Endothelial cell of umbilical vein (primary cell): Measurements from ENCODE around the gene BMPER. TPM values are rescaled to one million over a fixed set of nuclear protein-coding genes. Genes with fewer than 3 reads are reported as not detected.

Source experiments
- BruUV-seq: library from RNA; stranded (reverse); fragments of 400-500 nt; replicated peaks from 2 replicates; lab custom pipeline; 2021; lab: Mats Ljungman, UMichigan
- CTCF ChIA-PET: fragments of 300-600, 350-600 bp; sonication (Branson Sonifier 250); formaldehyde crosslinking; loops from one replicate; lab custom pipeline; 2021; ENCODE audit warnings: antibody characterized with exemption, inconsistent platforms; lab: Charles Lee
- POLR2A ChIA-PET: fragments of 300-600, 350-600 bp; sonication (Branson Sonifier 250); formaldehyde crosslinking; loops from one replicate; lab custom pipeline; 2021; ENCODE audit warnings: antibody characterized with exemption, inconsistent platforms; lab: Charles Lee
- DNase-seq: peaks from one replicate; pipeline ENCODE4 v3.0.0-alpha.2; 2011; ENCODE audit warnings: low read depth, low spot score
- FAIRE-seq: peaks from 2 replicates; lab custom pipeline; 2011; peaks lifted over from hg19 to GRCh38; lab: Jason Lieb, UNC
- H2AFZ ChIP-seq: 2 replicates; pipeline ENCODE4 v1.6.0; 2012; ENCODE audit warnings: low read depth, low read length, control low read depth, inconsistent platforms
- H3K27ac ChIP-seq: 2 replicates; pipeline ENCODE4 v1.5.1; 2011; ENCODE audit warnings: low read depth, mild to moderate bottlenecking, control low read depth, low read length, moderate library complexity; ENCODE audit not compliant: insufficient read depth
- H3K27me3 ChIP-seq, 2 experiments: 2 replicates each; pipeline versions ENCODE4 v1.6.0 to v1.6.1; 2011; ENCODE audit warnings: low read length in 2 of 2, mixed read lengths in 1 of 2; ENCODE audit not compliant: control insufficient read depth in 2 of 2, insufficient read depth in 2 of 2
- H3K36me3 ChIP-seq, 2 experiments: 2 replicates in 1 of 2; 3 replicates in 1 of 2; pipeline ENCODE4 v1.5.1; 2011; ENCODE audit warnings: low read length in 2 of 2, mild to moderate bottlenecking in 1 of 2, moderate library complexity in 1 of 2; ENCODE audit not compliant: control insufficient read depth in 2 of 2, insufficient read depth in 2 of 2; ENCODE audit errors: extremely low read depth in 1 of 2
- H3K4me1 ChIP-seq: 3 replicates; pipeline ENCODE4 v1.5.1; 2011; ENCODE audit warnings: mild to moderate bottlenecking, low read length; ENCODE audit not compliant: control insufficient read depth, insufficient read depth; ENCODE audit errors: extremely low read depth
- H3K4me2 ChIP-seq: 2 replicates; pipeline ENCODE4 v1.6.1; 2011; ENCODE audit warnings: low read length, control low read depth, mixed read lengths; ENCODE audit not compliant: insufficient read depth
- H3K4me3 ChIP-seq, 3 experiments: fragments of 200-600 bp in 1 of 3; sonication (generic), shearing (Covaris generic) in 1 of 3; replicated peaks in 1 of 3; 2 replicates each; pipeline ENCODE4 v1.5.1; 2011 to 2016; ENCODE audit warnings: control low read depth in 3 of 3, low read length in 3 of 3, mild to moderate bottlenecking in 2 of 3, inconsistent platforms in 1 of 3, low read depth in 1 of 3, moderate library complexity in 1 of 3; ENCODE audit not compliant: insufficient read depth in 1 of 3
- H3K79me2 ChIP-seq: 2 replicates; pipeline ENCODE4 v1.6.0; 2012; ENCODE audit warnings: low read length, inconsistent platforms; ENCODE audit not compliant: control insufficient read depth, insufficient read depth
- H3K9ac ChIP-seq: replicated peaks from 2 replicates; pipeline ENCODE3; 2011; ENCODE audit warnings: low read length, control low read depth; ENCODE audit not compliant: insufficient read depth; ENCODE audit errors: extremely low read depth
- H3K9me1 ChIP-seq: replicated peaks from 3 replicates; pipeline ENCODE4 v1.6.0; 2011; ENCODE audit warnings: mild to moderate bottlenecking, low read length; ENCODE audit not compliant: control insufficient read depth, insufficient read depth; ENCODE audit errors: extremely low read depth
- H3K9me3 ChIP-seq: replicated peaks from 2 replicates; pipeline ENCODE4 v1.5.1; 2012; ENCODE audit warnings: low read length, inconsistent platforms; ENCODE audit not compliant: control insufficient read depth, insufficient read depth
- H4K20me1 ChIP-seq: replicated peaks from 2 replicates; pipeline ENCODE3; 2011; ENCODE audit warnings: mild to moderate bottlenecking, low read length; ENCODE audit not compliant: control insufficient read depth, insufficient read depth; ENCODE audit errors: extremely low read depth
- EZH2 ChIP-seq: IDR thresholded peaks from 2 replicates; pipeline ENCODE4 v1.6.1; 2012; ENCODE audit warnings: borderline replicate concordance, low read depth, mild to moderate bottlenecking, moderate library complexity, low read length, inconsistent platforms; ENCODE audit not compliant: severe bottlenecking
- FOS ChIP-seq: IDR thresholded peaks from 2 replicates; pipeline ENCODE4 v1.6.1; 2011; ENCODE audit warnings: mild to moderate bottlenecking, low read length, moderate library complexity, borderline replicate concordance; ENCODE audit not compliant: insufficient read depth
- GATA2 ChIP-seq: IDR thresholded peaks from 2 replicates; pipeline ENCODE4 v1.7.0; 2011; ENCODE audit warnings: low read depth, mild to moderate bottlenecking, moderate library complexity, mixed read lengths, low read length; ENCODE audit not compliant: insufficient read length, insufficient read depth
- JUN ChIP-seq: IDR thresholded peaks from 2 replicates; pipeline ENCODE4 v1.6.1; 2011; ENCODE audit warnings: borderline replicate concordance, low read depth; ENCODE audit not compliant: insufficient read length, insufficient read depth
- MYC ChIP-seq: IDR thresholded peaks from one replicate; pipeline ENCODE4 v1.6.1; 2011; ENCODE audit warnings: mild to moderate bottlenecking, low read depth, low read length
- POLR2A ChIP-seq: IDR thresholded peaks from 2 replicates; pipeline ENCODE4 v1.6.1; 2012; ENCODE audit warnings: low read depth, mild to moderate bottlenecking, control low read depth, low read length
- POLR2AphosphoS5 ChIP-seq: IDR thresholded peaks from 2 replicates; pipeline ENCODE4 v1.6.1; 2012; ENCODE audit warnings: low read depth, mild to moderate bottlenecking, control low read depth, low read length, moderate library complexity; ENCODE audit not compliant: insufficient read depth
- dilution Hi-C: fragments of 300-500 bp; cut with MboI; formaldehyde crosslinking; loops from one replicate; pipeline ENCODE4 v1.15.0; 2019; ENCODE audit warnings: low sequenced_read_pairs; ENCODE audit not compliant: extremely low pct_ligation_motif_present
- intact Hi-C: fragments of 100-400 bp; cut with micrococcal nuclease; formaldehyde crosslinking; loops from one replicate; pipeline ENCODE4 v1.10.0; 2022
- polyA plus RNA-seq, 4 experiments: library from polyadenylated mRNA; depleted of rRNA in 3 of 4; stranded (reverse) in 3 of 4; unstranded in 1 of 4; fragments of >200 nt; gene quantifications; 2 replicates each; pipeline versions ENCODE4 v1.2.1 to v1.2.3, GENCODE V29; 2011 to 2012; ENCODE audit warnings: missing spikeins in 1 of 4
- total RNA-seq: library from RNA; stranded (reverse); gene quantifications from 2 replicates; pipeline ENCODE4 v1.2.3, GENCODE V29; 2021
- TF ChIP-seq, protein P1 (sequence below): IDR thresholded peaks from 2 replicates; pipeline ENCODE4 v1.6.1; 2011; ENCODE audit not compliant: insufficient read depth, insufficient read length
- TF ChIP-seq, protein P2 (sequence below), 2 donors: IDR thresholded peaks; 1 replicate in 1 of 2; 2 replicates in 1 of 2; pipeline ENCODE4 v1.5.1; 2011; ENCODE audit warnings: low read length in 2 of 2, mild to moderate bottlenecking in 2 of 2, moderate library complexity in 2 of 2, control low read depth in 1 of 2, inconsistent platforms in 1 of 2, low read depth in 1 of 2; ENCODE audit not compliant: insufficient read depth in 1 of 2; ENCODE audit errors: extremely low read depth in 1 of 2

The BMPER gene
- total and polyA plus RNA-seq, 2 donors (not counting 3 experiments of a cell fraction or from before 2014, with no cell fraction given) = 0.10 to 0.13 TPM

- FAIRE-seq (no peak), DNase-seq (no peak)
- Histone ChIP-seq H3K27ac (no peak overlapping the region), H3K9ac (no peak overlapping the region), H3K79me2 (no peaks in the 10 kb centered on the region), H3K9me3 (no peaks in the 10 kb centered on the region), H3K36me3 (no peaks in the 10 kb centered on the region), H4K20me1 (no peaks in the 10 kb centered on the region), H3K9me1 (no peaks in the 10 kb centered on the region), H2AFZ (no peak overlapping the region), H3K4me1 (peaks cover 11% of the 10 kb centered on the region), H3K27me3 (peaks cover 2 to 9% of the 10 kb centered on the region in 2 experiments), H3K4me2 (no peak overlapping the region), H3K4me3 (no peak overlapping the region)
- no TSS peak for BruUV-seq
- POLR2A ChIA-PET = no interaction called here
- TF ChIP-seq MYC = no peak
- TF ChIP-seq, protein P1, sequence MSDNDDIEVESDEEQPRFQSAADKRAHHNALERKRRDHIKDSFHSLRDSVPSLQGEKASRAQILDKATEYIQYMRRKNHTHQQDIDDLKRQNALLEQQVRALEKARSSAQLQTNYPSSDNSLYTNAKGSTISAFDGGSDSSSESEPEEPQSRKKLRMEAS = no peak
- TF ChIP-seq, protein P2, sequence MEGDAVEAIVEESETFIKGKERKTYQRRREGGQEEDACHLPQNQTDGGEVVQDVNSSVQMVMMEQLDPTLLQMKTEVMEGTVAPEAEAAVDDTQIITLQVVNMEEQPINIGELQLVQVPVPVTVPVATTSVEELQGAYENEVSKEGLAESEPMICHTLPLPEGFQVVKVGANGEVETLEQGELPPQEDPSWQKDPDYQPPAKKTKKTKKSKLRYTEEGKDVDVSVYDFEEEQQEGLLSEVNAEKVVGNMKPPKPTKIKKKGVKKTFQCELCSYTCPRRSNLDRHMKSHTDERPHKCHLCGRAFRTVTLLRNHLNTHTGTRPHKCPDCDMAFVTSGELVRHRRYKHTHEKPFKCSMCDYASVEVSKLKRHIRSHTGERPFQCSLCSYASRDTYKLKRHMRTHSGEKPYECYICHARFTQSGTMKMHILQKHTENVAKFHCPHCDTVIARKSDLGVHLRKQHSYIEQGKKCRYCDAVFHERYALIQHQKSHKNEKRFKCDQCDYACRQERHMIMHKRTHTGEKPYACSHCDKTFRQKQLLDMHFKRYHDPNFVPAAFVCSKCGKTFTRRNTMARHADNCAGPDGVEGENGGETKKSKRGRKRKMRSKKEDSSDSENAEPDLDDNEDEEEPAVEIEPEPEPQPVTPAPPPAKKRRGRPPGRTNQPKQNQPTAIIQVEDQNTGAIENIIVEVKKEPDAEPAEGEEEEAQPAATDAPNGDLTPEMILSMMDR (IDR thresholded peaks at IDR 0.05; ENCODE audit: extremely low read depth in 1 of 2, insufficient read depth in 1 of 2, low read depth in 1 of 2, low read length in 2 of 2) = no peak
- TF ChIP-seq JUN = no peak
- TF ChIP-seq EZH2 = no peak
- TF ChIP-seq POLR2A = no peak
- no peak for TF ChIP-seq FOS
- TF ChIP-seq POLR2AphosphoS5 = no peak
- TF ChIP-seq GATA2 = no peak
- intact Hi-C loops = no loop called here
- CTCF ChIA-PET = interaction anchor here (1.0 kb wide), 1 partner anchor 442 kb away, joined by 3 read pairs; no protein-coding TSS in a partner anchor
- dilution Hi-C loops = no loop called here
Observed at GRCh38 chr7:33901199-33901598, 4.1 kb upstream of the BMPER start.
